NCI-H2196 treated with DMSO at 0.1 percent for 48 hours (cell line): ENCODE measurements around the gene ZNF480.
"Not testable (repeated sequence)": the region's sequence is repeated elsewhere in the genome, so short reads cannot be mapped to it uniquely, and the experiment has no call there.

Source experiments
- DNase-seq: peaks from one replicate; lab custom pipeline; 2025; ENCODE audit not compliant: unreplicated experiment; lab: John Stamatoyannopoulos, UW

The ZNF480 gene

DNA sequence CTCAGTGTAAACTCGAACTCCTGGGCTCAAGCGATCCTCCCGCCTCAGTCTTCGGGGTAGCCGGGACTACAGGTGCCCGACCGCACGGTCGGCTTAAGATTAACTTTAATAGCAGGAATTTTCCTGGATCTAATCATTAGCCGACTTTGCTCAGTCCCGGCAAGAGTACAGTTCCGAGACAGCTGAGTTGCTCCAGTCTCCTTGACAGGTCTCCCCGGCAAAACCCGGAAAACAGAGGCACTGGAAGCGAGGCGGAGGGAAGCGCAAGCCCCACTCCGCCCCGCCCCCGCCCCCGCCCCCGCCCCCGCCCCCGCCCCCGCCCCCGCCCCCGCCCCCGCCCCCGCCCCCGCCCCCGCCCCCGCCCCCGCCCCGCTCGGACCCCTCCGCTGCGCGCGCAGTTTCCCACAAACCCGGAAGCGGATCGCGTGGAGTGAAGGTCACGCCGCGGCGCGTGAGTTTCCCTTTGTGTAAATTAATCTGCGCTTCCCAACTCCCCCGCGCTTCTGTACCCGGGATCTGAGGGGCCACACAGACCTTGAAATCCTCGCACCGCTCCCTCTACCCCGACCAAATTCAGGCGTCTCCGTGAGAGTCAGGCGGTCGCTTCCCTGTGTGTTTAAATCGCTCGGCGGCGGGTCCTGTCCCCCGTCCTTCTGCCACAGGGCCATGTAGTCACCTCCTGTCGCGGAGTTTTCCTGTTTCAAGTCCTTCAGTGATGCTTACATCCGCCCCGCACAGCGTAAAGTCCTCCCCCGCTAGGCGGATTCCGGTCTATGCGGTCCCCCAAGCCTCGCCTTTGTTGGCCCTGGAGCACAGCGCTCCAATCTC lies at the start of gene ZNF480:
TSS of gene ZNF480 (plus strand) at position 397 of the 828 bp plus-strand sequence. CDS start 3,244 bp downstream, outside the sequence.
- peak; percentile 55 for DNase-seq

DNA sequence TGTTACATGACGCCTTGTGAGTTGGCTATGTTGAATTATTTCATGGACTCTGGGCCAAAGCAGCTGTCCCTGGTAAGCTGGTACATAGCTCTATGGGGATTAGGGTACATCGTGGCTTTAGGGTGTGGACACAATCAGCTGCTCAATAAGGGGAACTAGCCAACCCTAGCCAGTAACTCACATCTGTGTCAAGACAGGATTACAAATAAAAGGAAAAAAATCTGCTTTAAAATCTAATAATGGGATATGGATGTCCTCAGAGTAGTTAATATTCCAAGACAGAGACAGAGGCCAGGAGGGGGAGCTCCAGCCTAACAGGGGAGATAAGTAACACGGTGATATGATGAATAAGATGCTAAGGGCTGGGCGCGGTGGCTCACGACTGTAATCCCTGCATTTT lies 48.7 kb upstream of the ZNF480 start:
- DNase-seq: no peak

DNA sequence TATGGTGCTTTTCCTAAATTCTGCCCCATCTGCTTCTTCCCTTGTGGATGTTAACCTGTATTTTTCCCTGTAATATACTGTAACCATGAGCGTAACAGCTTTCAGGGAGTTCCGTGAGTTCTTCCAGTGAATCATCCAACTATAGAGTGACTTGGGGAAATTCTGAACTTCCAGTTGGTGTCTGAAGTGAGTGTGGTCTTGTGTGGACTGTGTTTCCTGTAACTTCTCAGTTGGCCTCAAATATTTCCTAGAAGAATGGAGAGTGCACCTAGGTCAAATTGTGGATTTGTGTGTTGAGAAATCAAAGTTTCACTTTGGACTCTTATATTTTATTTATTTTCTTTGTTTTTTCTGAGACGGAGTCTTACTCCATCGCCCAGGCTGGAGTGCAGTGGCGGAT lies 38.5 kb upstream of the ZNF480 start:
- DNase-seq: no peak

DNA sequence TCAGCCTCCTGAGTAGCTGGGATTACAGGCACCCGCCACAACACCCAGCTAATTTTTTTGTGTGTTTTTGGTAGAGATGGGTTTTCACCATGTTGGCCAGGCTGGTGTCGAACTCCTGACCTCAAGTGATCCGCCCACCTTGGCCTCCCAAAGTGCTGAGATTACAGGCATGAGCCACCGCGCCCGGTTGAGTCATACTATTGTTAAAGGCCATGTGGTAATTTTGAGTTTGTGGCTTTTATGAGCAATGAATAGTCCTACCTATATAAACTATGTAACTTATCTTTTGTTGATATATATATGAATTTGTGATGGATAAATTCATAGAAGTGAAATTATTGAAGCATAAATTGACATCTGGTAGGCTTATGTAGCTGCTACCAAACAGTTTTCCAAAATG lies 31.4 kb upstream of the ZNF480 start:
- DNase-seq: not testable (repeated sequence)

DNA sequence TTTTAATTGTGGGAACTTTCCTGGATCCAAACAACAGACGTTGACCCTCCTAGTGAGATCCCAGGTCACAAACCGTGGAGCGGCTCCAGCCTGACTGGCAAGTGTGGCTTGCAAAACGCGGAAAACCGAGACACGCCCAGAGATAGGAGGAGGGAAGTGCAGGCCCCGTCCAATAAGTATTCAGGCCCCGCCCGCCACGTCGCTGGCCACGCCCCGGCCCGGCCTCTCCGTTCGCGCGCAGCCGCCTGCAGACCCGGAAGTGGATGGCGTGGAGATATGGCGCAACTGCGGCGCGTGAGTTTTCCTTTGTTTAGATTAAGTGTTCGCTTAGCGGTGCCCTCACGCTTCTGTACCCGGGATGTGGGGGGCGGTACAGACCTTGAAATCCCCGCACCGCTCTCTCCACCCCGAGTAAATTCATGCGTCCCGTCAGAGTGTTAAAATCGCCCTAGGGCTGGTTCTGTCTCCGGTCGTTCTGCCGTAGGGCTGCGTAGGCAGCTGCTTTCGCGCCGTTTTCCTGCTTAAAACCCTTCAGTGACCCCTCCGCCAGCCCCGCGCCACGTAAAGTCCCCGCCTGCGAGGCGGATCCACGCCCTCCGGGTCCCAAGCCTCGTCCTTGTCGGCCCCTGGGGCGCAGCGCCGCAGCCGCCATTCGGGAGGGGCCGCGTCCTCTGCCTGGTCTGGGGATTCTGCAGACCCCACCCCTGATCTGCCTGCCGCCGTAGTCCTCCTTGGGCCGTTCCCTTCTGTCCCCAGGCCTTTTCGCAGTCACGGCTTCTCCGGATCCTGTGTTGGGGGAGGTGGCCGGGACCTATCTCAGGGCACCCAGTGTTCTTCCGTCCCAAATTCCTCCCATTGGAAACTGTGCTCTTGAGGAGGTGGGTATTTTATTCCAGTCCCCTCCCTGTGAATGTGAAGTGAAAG lies 27.4 kb upstream of the ZNF480 start, which contains the start of gene ZNF766:
TSS of gene ZNF766 (plus strand) at position 250 of the 924 bp plus-strand sequence. CDS start at position 277, 27 bp downstream.
- peak; percentile 93 for DNase-seq

DNA sequence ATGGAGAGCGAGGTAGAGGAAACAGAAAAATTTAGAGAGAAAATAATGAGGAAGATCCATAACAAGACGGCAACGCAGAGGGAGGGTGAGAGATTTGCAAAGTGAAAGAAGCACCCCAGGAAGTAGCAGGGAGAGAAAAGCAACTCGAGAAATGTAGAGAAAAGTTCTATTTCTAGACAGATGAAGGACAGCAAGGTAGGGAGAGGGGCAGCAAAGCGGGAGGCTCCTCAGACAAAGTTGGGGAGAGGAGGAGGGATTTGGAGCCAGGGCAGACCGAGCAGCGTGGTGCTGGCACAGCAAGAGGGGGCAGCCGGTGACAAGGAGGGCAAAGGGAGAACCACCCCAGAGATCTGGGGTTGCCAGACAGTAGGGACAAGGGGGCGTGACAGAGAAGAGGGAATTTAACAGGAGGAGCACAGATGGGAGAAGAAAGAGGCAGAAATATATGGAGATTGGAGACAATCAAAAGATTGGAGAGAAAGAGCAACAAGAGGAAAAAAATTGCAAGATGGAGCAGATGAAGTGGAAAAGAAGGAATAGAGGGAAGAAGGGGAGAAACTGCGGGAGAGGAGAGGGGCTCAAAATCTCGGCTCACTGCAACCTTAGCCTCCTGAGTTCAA lies 26.6 kb upstream of the ZNF480 start:
- no peak for DNase-seq

DNA sequence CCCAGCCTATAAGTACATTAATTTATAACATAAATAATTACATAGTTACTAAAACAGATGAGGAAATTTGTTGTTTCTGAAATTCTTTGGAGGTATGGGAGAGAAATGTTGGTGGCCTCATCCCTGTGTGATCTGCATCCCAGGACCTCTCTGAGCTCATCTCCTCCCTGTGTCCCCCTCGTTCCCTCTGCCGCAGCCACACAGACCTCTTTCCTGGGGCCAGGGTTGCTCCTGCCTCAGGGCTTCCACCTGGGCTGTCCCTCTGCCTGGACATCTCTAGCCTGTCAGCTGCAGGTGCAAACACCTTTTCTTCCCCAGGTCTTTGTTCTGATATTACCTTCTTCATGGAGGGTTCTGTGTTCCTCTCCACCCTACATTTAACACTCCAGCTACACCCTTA lies 23.7 kb upstream of the ZNF480 start:
- DNase-seq: no peak

DNA sequence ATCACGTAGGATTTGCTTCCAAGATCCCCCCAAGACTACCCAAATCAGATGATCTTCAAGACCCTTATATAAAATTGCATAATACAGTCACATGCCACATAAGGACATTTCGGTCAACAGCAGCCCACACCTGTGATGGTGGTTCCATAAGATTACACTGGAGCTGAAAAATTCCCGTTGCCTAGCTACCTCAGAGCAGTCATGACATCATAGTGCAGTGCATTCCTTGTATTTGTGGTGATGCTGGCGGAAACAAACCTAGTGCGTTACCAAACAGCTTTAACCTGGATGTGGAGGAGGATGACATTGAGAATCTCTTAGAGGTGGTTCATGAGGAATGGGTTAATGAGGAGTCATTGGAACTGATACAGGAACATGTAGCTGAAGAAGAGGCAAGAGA lies 22.8 kb upstream of the ZNF480 start:
- no peak for DNase-seq

DNA sequence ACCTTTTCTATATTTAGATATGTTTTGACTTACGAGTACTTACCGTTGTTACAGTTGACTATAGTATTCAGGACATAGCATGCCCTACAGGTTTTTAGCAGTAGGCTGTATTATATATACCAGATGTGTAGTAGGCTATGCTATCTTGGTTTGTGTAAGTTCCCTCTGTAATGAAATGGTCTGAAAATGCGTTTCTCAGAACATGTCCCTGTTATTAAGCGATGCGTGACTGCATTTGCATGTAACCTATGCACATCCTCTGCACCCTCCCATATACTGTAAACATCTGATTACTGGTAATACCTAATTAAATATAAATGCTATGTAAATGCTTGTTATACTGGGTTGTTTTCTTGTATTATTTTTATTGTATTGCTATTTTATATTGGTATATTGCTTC lies 21.0 kb upstream of the ZNF480 start:
- no peak for DNase-seq

DNA sequence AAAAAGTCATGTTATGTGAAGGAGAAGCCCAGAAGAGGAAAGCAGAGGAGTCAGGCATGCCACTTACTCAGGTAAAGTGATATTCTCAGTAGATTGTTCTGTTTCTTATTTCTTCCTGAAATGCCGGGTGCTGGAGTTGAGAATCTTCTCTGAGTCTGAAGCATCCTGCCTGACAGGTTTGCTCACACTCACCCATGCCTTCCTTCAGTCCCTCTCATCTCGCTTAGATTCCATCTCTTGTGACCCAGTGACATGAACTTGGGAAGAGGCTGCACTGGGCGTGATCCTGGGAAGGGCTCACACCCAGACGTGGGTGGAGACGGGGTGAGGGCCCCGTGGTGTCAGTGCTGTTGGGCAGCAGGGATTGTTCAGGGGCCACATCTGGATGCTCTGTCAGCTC lies 19.5 kb upstream of the ZNF480 start:
- no peak for DNase-seq

DNA sequence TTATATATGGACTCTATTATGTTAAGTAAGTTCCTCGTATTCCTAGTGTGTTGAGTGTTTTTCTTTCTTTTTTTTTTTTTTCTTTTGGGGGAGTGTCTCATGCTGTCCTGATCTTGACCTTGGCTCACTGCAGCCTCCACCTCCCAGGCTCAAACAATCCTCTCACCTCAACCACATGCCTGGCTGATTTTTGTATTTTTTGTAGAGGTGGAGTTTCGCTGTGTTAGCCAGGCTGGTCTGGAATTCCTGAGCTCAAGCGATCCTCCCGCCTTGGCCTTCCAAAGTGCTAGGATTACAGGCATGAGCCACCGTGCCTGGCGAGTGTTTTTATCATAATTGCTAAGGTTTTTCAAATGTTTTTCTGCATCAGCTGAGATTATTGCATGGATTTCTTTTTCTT lies 10.7 kb upstream of the ZNF480 start:
- DNase-seq: no peak

DNA sequence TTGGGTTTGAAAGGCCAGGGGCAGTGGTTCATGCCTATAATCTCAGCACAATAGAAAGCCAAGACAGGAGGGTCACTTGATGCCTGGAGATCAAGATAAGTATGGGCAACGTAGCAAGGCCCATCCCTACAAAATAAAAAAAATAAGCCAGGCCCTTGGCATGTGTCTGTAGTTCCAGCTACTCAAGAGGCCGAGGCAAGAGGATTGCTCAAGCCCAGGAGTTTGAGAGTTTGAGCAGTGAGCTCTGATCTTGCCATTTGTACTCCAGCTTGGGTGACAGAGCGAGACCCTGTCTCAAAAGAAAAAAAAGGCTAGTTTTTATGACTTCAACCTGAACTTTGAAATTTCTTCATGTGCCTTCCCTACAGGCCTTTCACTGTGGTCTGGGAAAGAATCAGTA lies 5.2 kb upstream of the ZNF480 start:
- no peak for DNase-seq

DNA sequence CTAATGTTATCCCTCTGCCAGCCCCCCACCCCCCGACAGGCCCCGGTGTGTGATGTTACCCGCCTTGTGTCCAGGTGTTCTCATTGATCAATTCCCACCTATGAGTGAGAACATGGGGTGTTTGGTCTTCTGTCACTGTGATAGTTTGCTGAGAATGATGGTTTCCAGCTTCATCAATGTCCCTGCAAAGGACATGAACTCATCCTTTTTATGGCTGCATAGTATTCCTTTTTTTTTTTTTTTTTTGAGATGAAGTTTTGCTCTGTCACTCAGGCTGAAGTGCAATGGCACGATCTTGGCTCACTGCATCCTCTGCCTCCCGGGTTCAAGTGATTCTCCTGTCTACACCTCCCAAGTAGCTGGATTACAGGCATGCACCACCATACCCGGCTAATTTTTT lies 4.0 kb upstream of the ZNF480 start:
- not testable (repeated sequence) for DNase-seq

DNA sequence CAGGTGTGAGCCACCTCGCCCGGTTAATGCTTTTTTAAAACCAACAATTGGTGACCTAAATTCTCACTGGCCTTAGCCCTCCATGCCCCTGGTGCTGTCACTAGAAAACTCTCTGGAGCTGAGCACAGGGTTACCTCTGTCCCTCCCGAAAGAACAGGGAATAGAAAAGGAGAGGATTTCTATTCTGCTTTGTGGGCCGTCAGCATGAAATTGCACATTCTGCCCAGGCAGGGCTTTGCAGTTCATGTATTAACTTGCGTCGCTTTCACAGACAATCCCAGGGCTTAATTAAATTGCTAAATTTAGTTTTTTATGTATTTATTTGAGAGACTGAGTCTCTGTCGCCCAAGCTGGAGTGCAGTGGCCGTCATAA lies 583 bp upstream of the ZNF480 start:
- no peak for DNase-seq

DNA sequence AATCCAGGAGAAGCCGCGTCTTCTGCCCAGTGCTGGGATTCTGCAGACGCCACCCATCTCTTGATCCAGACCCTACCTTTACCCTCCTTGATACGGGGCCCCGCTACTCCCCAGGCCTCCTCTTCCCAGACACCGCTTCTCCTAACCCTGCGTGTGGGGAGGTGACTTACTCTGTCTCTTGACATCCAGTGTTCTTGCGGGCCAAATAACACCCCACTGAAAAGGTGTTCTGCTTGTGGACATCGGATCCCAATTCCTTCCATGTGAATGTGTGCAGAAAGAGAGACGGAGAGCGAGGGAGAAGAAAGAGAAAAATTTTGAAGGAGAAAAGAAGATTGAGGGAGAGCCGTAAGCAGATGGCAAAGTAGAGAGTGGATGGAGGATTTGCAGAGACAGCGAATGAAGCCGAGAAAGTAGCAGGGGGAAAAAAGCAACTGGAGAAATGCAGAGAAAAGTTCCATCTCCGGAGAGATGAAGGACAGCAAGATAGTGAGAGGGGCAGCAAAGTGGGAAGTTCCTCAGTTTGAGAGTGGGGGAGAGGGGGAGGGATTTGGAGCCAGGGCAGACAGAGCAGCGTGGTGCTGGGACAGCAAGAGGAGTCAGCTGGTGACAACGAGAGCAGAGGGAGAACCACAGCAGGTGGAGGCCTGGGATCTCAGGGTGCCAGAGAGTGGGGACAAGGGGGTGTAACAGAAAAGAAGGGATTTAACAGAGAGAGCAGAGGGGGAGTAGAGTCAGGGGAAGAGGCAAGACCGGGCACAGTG lies 814 bp downstream of the ZNF480 start:
- DNase-seq: no peak

DNA sequence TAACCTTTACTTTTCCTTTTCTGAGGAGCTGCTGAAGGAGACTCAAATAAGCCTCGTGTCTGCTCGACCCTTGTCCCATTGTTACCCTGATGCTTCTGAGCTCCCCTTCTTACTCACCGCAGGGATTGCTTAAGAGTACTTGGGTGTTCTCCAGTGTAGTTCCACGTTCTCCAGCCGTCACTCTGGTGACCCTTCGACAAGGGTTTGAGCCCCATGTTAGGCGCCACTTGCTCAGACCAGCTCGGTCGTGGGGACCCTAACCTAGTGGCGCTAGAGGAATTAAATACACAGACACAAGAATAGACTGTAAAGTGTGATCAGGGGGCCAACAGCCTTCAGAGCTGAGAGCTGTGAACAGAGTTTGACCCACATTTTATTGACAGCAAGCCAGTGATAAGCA lies 10.3 kb downstream of the ZNF480 start:
- no peak for DNase-seq

DNA sequence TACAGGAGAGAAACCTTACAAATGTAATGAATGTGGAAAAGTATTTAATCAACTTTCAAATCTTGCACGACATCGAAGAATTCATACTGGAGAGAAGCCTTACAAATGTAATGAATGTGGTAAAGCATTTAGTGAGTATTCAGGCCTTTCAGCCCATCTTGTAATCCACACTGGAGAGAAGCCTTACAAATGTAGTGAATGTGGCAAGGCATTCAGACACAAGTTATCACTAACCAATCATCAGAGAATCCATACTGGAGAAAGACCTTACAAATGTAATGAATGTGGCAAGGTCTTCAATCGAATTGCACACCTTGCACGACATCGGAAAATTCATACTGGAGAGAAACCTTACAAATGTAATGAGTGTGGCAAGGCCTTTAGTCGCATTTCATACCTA lies 25.5 kb downstream of the ZNF480 start:
- no peak for DNase-seq

DNA sequence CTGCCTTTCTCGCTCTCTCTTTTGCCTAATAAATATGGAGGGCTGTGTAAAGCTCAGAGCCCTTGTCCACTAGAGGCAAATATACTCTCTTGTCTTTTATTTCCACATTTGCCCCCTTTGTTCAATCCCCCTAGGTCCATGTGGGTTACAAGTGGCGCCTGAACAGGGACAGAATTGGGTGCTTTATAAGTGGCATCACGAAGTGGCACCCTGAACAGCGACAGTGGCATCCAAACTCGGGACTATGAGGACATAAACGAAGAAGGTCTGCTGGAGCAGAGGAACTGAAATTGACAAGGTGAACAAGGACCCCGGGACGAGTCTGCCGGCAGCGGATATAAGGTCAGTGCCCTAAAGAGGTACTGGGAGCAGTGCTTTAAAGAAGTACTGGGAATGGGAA lies 34.8 kb downstream of the ZNF480 start:
- no peak for DNase-seq

DNA sequence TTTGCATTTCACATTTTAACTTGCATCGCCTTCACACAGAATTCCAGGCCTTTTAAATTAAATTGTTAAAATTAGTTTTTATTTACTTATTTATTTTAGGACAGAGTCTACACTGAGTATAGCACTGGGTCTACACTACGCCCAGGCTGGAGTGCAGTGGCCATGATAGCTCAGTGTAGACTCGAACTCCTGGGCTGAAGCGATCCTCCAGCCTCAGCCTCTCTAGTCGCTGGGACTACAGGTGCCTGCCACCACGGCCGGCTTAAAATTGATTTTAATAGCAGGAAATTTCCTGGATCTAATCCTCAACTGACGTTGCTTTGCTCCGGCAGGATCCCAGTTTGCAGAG lies 38.8 kb downstream of the ZNF480 start:
- DNase-seq: no peak

DNA sequence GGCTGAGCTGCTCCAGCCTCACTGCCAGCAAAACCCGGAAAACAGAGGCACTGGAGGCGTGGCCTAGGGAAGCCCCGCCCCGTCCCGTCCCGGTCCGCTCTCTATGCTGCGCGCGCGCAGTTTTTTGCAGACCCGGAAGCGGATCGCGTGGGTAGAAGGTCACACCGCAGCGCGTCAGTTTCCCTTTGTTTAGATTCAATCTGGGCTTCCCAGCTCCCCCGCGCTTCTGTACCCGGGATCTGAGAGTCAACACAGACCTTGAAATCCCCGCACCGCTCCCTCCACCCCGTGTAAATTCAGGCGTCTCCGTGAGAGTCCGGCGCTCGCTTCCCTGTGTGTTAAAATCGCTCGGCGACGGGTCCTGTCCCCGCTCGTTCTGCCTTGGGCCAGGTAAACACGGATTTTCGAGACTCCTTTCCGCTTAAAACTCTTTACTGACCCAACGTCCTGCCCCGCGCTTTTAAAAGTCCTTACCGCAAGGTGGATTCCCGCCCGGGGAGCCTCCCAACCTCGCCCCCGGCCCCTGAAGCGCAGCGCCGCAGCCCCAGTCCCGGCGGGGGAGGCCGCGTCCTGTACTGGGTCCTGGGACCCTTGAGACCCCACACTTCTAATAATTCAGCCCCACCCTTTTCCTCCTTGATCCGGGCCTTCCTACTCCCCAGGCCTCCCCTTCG lies 39.3 kb downstream of the ZNF480 start, which contains the start of gene ZNF610:
TSS of gene ZNF610 (plus strand) at position 127 of the 674 bp plus-strand sequence. CDS start 12,930 bp downstream, outside the sequence.
- peak; percentile 42 for DNase-seq
